Gastrocnemius medialis (tissue), 4 donors: ENCODE data around the gene JAKMIP1.

Experiments used
- CTCF ChIP-seq, 5 experiments: fragments of 450-650 bp in 3 of 5; fragments of 200-600 bp in 2 of 5; sonication (generic) in 2 of 5; IDR thresholded peaks in 4 of 5; conservative IDR thresholded peaks in 1 of 5; 1 replicate in 4 of 5; 2 replicates in 1 of 5; pipeline ENCODE4 v1.5.1; 2016 to 2019; ENCODE audit warnings: antibody characterized with exemption in 5 of 5, mild to moderate bottlenecking in 3 of 5, moderate library complexity in 3 of 5
- POLR2A ChIP-seq, 2 donors: fragments of 450-650 bp; IDR thresholded peaks; one replicate each; pipeline ENCODE4 v1.6.1; 2017; ENCODE audit warnings: antibody characterized with exemption in 2 of 2, mild to moderate bottlenecking in 2 of 2, moderate library complexity in 2 of 2

- TF ChIP-seq CTCF (IDR thresholded peaks at IDR 0.05 in 4 of 5, conservative IDR thresholded peaks at IDR 0.05 in 1 of 5) (no peak), POLR2A (IDR thresholded peaks at IDR 0.05) (no peak)
Observed at GRCh38 chr4:6028168-6028567, 172.2 kb downstream of the JAKMIP1 start.
